CD4-positive, alpha-beta T cell treated with Interleukin-15 for 1 hour (primary cell): ENCODE measurements around the gene SPOCK1.
"Not testable (repeated sequence)": the region's sequence is repeated elsewhere in the genome, so short reads cannot be mapped to it uniquely, and the experiment has no call there.

ENCODE experiments used
- DNase-seq: peaks from one replicate; pipeline ENCODE4 v3.0.0-alpha.2; 2020

The SPOCK1 gene

DNA sequence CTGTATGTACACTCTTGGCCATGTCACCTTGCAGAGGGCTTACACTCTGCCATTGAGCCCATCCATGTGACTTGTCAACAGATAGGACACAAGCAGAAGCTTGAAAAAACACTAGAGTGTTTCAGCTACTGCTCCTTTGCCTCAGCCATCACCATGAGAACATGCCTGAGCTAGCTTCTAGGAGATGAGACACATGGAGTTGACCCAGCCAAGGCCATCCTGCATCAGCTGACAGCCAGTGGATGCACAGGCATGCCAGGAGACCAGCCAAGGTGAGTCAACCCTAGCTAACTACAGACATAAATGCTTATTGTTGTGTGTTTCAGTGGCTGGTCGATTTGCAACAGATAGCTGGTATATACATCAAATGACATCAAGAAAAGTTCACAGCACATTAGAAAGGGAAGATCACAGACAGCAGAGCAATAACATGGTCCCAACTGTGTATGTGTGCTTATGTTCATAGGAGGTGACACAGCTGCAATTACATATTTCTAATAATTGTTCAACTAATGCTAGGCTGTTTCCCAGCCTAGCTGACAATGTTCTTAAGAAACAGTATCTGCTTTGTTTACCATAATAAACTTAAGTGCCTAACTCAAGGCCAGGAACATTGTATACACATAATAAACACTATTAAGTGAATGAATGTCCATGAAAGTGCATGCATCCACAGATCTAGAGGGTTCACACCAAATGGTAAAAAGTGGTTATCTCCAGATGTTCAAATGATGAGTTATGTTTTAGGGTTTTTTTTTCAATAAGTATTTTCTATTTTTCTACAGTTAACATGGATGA is 105.7 kb downstream of the SPOCK1 start:
- no peak for DNase-seq

DNA sequence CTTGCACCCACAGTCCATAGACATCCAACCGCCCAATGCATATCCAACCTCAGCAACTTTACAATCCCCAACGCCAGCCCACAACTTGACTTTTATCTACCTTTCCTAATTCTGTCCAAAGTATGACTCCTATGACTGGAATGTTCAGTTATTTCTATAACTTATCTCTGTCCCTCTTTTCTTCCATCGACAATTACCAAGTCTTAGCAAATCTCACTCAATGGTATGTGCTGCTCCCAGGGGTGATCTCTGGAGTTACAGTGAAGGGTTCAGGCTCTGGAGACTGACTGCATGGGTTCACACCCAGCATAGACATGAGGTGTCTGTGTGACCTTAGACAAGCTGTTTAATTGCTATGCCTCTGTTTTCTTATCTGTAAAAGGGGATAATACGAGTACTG is 106.9 kb downstream of the SPOCK1 start:
- no peak for DNase-seq

DNA sequence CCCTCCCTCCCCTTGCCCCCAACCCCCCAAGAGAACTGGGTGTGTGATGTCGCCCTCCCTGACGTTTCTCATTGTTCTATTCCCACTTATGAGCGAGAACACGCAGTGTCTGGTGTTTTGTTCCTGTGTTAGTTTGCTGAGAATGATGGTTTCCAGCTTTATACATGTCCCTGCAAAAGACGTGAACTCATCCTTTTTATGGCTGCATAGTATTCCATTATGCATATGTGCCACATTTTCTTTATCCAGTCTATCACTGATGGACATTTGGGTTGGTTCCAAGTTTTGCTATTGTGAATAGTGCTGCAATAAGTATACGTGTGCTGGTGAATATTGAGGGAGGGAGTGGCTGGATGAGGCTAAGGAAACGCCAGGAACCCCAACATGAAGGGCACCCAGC is 108.1 kb downstream of the SPOCK1 start:
- not testable (repeated sequence) for DNase-seq

DNA sequence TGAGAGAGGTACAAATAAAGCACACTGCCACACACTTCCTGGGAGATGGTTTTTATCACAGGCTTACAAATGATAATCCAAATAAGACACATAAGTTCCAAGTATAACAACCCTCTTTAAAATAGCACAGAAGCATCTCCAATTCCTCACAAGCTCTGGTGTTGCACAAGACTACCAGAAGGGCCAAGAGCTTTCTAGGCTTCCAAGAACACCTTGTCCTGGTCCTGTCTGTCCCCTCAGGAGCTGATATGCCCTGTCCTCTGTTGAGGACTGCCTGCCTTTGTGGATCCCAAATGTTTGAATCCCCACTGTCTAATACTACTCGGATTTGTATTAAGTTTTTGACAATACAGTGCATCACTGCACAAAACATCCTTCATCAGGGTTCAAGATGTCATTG is 110.1 kb downstream of the SPOCK1 start:
- no peak for DNase-seq

DNA sequence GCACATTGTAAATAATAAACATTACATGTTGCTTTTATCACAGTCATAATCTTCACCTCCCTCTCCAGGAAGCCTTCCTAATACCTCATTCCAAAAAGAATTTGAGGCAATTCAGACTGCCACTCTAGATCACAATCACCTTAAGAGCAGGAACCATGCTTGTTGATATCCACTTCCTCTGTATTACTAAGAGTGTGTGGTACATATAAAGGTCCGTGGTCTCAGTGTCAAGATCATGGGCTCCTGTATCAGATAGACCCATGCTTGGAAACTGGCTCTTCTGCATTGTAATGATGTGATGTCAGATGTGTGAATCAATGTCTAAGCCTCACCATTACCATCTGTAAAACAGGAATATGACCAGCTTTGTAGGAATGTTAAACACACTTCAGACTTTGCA is 114.1 kb downstream of the SPOCK1 start:
- no peak for DNase-seq

DNA sequence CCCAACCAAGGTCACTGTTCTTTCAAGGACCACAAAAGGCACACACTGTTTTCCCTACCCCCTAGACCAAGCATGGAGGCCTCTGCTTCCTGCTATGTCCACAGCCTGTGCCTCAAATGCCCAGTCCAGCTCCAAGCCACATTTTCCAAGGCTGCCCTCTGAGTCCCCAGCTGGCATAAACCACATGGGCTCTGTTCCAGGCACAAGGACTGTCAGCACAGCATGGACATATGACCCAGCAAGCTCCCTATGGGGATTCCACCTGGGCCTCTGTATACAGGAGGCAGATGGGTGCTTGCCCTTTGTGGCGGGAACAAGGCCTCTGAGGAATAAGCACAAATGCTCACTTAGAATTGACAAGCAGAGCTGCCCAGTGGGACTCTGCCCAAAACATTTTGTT is 115.2 kb downstream of the SPOCK1 start:
- DNase-seq = no peak

DNA sequence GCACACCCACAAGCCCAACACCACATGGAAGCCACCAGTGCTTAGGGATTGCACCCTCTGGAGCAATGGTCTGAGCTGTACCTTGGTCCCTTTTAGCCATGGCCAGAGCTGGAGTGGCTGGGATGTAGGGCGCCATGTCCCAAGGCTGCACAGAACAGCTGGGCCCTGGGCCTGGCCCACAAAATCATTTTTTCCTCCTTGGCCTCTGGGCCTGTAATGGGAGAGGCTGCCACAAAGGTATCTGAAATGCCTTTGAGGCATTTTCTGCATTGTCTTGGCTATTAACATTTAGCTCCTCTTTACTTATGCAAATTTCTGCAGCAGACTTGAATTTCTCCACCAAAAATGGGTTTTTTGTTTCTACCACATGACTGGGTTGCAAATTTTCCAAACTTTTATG is 117.6 kb downstream of the SPOCK1 start:
- no peak for DNase-seq

DNA sequence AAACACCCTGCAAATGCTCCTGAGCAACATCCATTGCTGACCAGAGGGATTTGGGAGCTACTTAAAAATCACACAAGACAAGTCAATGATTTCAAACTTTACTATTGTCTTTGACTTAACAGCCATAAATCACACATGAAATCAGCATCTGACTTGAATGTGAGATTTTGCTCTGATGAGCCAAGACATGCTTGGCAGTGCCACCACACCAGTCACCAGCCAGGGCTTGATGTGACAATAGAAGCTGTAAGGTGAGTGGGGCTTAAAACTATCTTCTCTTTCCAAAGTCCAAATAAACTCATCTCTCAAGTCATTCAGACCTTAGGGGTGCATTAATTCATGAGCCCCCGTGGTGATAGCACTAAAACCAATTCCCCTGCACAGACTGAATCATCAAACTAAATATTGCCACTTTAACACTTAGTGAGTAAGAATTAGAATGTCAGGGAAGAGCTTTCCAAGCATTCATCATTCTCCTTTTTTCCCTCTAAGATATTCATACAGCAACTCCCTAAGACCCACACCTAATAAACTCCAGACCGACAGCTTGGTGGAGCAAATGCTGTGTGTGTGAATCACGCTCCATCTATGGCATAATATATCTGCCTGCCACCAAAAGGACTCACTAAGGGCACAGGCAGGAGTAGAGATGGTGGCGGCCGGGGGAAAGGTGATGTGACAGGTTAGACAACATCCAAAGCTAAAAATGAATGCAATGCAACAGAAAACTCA is 119.4 kb downstream of the SPOCK1 start:
- no peak for DNase-seq

DNA sequence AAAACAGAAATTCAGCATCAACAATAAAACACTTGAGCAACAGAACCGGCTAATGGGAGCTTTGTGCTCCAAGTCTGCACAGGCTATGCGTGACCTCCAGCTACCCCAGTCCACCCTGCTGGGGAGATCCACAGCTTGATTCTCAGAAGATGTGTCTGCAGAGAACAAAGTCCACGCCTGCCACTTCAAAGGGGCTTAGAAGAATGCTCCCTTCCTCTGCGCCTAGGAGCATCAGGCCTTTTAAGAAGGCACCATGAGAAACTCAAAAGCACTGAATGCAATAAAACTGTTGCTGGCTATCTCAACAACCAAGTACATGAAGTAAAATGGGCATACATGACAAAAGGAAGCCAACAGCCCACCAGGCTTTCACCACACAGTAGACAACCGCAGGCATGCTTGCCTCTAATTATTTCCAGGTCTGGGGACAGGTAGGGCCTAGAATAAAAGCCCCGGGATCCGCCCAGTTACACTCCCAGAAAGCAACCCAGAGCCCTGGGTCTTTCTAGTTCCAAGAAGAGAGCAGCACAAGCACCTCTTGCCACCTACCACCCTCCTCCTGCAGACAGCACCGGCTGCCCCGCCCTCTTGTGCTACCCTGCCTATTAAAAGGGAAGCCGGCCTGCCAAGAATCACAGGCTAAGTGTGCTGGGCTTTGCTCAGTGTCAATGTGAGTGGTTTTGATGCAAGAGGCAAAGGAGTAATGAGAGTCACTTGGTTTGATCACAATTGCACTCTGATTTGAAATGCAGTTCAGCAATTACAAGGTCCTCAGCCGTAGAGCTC is 123.2 kb downstream of the SPOCK1 start:
- DNase-seq = no peak

DNA sequence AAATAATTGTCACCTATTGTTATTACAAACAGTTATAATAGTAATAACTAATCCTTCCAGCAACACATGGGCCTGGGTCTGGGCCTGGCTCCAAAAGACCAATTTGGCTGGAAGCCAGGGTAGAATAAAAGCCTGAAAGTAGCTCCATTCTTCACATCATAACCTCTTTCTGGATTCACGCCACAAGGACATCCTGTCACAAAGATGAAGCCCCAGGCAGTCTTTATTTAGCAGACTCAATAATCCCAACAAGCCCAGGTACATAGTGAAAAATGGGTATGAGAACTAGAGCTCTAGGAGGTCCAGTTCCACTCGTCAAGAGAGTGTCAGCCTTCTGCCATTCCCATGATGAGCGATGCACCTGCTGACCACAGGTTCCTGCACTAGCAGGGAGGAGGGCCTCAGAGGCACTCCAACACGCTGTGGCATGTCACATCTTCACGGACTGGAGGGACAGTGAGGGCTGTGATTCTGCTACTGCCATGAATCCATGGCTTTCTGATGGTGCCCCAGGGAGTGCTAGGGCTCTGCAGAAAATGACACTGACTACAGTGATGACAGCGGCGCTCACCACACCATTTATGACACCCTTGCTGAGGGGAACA is 124.9 kb downstream of the SPOCK1 start:
- DNase-seq = no peak

DNA sequence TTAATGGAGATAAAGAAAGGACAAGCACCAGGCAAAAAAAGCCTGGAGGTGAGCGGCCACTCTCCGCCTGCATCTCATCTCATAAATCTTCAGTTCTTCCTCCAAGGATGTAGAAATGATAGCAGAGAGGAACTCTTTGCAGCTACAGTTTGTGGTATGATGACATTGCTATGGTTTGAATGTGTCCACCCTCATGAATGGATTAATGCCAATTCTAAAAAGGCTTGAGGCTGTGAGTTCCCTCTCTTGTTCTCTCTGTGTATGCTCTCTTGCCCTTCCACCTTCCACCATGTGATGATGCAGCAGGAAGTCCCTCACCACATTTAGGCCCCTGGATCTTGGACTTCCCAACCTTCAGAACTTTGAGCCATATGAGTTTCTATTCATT is 126.4 kb downstream of the SPOCK1 start:
- DNase-seq = no peak

DNA sequence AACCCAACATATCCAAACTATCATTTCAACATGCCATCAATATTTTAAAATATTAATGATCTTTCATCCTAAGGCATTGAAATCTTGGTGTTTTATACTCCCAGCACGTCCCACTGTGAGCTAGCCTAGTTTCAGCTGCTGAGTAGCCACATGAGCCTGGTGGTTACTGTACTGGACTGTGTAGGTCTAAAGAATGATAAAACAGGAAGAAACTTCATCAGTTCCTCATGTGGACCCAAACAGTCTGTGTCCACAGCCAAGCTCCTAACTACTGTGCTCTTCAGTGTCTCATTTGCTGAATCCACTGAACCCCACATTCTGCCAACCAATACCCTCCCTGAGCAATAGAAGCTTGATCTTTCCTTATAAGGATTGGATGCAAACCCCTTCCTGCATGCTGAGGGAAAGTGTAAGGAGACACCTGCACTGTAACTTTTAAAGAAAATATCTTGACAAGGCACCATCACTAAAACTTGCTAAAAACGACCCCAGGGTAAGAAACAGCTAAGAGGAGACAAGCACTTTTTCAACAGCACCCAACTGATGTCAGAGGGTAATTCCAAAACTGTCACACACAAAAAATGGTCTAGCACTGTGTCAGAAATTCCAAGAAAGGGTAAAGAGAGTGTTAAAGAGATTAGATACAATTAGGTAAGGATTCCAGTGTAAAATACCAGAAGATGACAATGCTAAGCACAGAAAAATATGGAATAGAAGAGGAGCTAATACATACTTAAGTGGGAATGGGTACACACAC is 126.9 kb downstream of the SPOCK1 start:
- DNase-seq = no peak

DNA sequence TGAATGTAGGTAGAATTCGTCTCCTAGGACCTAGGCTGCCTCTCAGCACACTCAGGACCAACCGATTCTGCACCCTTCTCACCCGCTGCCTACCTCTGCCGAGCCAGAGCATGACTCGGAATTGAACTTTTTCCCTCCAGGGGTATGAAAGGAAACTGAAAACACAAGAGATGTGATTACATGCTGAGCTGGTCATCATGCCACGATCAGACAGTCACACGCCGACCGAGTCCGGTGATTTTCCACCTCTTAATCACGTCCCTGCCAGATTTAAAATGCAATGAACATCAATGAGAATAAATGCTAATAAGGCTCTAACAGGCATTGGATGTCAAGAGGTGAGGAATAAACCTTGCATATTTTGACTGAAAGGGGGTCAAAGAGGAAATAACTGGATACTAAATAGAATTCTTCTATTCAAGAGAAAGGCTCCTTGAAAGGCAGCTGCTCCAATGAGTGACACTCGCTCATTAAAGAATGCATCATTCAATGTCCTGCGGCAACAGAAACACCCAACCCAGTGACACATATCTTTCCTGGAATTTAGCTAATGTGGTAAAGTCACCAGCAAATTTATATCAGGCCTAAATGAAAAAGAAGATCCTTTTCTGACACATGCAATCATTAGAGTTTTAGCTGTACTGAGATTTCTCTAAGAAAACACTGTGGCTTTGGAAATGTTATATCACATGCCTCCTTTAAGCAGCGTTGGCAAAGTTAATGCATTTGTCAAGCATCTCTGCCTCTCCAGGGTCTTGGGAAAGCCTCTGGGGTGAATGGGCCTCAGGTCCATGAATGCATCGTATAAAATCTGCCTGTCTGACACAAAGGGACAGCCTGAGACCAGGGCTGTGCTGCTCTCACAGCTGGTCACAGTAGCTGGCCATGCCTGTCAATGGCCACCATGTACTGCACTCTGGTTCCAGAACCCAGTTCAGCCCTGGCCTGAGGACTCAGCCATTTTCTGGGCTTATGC is 128.7 kb downstream of the SPOCK1 start:
- no peak for DNase-seq

DNA sequence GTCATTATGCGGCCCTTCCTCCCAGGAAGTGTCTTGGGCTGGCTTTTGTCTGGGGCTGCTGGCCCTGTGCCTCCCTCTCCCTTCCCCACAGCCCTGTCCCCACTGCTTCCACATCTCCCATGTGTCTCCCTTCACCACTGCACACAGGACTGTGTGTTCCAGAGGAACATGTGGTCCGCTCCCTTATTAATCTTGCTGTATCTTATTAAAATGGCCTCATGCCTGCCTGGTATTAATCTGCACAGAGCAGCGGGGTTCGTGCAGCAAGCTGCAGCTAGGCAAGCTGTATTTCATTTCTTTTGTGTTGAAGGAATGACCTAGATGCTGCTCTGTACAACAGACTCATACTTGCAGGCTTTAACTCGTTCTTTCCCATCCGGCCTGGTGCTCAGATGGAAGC is 130.5 kb downstream of the SPOCK1 start:
- DNase-seq = no peak

DNA sequence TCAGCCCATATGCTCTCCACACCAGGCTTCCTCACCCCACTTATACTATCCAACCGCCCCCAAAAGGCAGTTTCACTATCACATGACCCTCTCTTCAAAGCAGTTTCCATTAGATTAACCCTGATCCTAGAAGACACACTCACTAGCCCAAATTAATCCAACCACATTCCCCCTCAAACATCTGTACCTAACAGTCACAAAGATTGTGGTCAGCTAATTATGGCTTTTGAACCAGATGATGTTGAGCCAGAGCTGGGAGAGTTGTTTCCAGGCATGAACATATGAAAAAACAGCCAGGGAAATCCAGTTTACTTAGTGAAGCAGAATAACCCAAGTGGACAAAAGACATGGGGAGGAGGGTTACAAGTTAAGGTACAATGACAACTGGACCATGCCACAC is 131.2 kb downstream of the SPOCK1 start:
- DNase-seq = no peak

DNA sequence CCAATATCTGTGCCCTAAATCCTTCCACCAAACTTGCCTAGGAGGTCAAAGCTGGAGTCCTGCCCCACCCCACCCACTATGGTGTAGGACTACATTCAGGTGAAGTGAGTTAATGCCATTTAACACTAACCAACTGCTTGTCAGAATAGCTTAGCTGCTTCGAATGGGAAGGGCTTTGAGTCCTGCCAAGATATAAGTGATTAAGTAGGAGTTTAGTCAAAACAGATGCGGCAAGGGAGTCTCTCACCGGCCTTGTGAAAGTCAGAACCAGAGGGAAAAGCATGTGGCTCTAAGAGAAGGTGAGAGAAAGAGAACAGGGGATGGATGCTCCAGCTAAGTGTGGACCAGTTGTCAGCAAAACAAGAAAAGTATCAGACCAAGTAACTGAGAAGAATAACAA is 132.6 kb downstream of the SPOCK1 start:
- no peak for DNase-seq

DNA sequence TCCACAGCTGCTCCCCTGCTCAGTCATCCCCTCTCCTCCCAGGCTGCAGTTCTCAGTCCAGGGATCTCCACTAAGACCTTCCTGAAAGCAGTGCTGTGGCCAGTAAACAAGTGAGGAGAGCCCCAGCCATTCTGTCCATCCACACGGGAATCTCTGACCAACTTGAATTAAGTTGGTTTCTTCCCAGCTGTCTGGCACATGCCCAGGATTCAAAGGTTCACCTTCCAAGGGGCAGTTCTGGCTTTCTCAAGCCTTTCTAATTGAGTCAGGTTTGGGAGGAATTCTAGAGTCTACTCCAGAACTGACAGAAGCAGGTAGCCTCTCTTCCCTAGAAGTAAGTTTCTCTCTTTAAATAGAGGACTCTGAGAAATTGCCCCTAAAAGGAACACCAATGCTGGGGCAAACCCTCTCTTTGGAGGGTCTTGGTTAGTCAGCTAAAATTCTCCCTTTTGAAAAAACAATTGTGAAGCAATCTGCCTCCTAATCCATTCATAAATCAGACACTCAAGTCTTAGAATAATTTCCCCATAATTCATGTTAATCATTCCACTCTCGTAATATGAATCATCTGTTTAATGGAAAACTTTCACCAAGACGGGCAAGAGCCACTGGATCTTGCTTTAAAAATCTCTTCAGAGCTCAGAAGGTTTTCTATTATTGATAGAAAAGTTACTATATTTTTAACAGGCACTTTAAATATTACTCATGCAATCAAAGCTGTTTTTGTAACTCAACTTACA is 133.8 kb downstream of the SPOCK1 start:
- DNase-seq = no peak

DNA sequence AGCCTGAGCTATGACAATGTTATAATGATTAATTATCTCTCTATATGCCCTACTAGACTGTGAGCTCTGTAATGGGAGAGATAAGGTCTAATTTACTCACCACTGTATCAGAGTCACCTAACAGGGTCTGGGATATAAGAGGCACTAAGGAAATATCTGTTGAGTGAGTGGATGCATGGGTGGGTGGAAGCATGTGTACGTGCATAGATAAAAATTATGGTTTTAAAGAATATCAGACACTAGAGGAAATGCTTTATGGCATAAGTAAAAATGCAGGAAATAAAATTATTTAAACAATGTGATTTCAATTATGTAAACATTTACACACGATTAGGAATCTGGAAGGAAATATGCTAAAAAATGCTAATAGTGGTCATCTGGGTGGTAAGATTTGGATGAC is 137.8 kb downstream of the SPOCK1 start:
- no peak for DNase-seq

DNA sequence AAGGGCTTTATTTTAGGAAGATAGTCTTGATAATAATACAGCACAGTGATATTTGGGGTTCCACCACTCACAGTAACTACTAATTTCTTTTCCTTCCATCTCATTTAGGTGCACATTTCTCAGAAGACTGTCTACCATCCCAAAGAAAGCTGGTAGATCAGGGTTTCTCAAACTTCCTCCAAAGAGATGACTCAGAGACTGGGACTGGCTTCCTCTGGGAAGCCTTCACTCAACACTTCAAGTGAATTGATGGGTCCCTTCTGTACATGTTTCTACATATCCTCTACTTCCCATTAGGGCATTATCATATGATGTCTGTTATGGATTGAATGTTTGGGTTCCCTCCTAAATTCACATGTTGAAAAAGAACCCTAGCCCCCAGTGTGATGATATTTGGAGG is 138.5 kb downstream of the SPOCK1 start:
- no peak for DNase-seq

DNA sequence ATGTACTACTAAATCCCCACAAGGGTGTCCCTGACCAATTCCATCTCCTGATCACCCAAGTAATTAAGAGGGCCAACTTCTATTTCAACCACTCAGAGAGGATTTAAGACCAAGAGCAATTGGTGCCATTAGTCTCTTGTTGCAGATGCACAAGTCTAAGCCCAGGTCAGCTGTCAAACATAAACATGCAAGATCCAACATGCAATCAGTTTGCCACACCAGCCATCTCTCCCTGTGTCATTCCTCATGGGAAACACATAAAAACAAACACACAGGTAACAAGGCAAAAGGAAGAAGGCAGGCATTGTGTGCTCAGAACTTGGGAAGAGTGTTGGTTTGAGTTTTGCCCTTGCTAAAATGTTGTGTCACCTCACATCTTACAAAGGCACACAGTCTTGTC is 139.2 kb downstream of the SPOCK1 start:
- no peak for DNase-seq

DNA sequence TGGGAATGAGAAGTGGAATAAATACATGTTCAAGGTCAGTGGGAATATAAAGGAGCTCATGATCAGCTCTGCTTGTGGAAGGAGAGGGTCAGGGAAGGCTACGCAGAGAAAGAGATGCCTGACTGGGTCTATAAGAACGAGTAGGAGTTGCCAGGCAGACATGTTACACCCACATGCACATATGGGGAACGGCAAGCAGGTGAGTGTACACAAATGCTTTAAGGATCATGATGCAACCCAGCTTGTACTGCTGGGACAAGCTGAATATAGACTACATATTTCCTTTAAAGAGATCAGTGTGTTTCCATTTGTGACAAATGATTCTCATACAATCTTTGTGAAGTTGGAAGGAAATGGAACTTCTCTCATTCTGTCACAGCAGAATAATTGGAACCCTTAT is 141.7 kb downstream of the SPOCK1 start:
- no peak for DNase-seq
